Mesenteric fat pad (tissue), 1 donor: Measurements from ENCODE around the gene DAPK2. TPM values are rescaled to one million over a fixed set of nuclear protein-coding genes. Genes with fewer than 3 reads are reported as not detected.

Source experiments
- DNase-seq: peaks from one replicate; pipeline ENCODE4 v3.0.0-alpha.2; 2020; ENCODE audit warnings: low spot score
- total RNA-seq: library from RNA; stranded (reverse); fragmentation: NEBNext Ultra II Directional; extraction: Animal tissue kit (Norgen Biotek cat#: 25700); gene quantifications from one replicate; pipeline ENCODE4 v1.2.1, GENCODE V29; 2021
- donor health status: DM: yes; HTN: yes; CAD: no.

DAPK2 gene
- total RNA-seq, 1 donor from 2014 or later = 18.1 TPM

- no peak for DNase-seq
These were observed 21.9 kb downstream of the DAPK2 start for GRCh38 chr15:64024172-64025050.

GRCh38 chr15:64023220-64023619, 23.1 kb downstream of the DAPK2 start:
- no peak for DNase-seq

- DNase-seq = no peak
These were observed 23.7 kb downstream of the DAPK2 start for GRCh38 chr15:64022571-64022970.

GRCh38 chr15:64019764-64020163, 26.5 kb downstream of the DAPK2 start:
- no peak for DNase-seq

GRCh38 chr15:64017591-64018163, 28.6 kb downstream of the DAPK2 start:
- DNase-seq = no peak

- DNase-seq = no peak
These were observed 29.1 kb downstream of the DAPK2 start for GRCh38 chr15:64017082-64017588.

GRCh38 chr15:64016257-64016656, 30.0 kb downstream of the DAPK2 start:
- no peak for DNase-seq

- no peak for DNase-seq
These were observed 31.3 kb downstream of the DAPK2 start for GRCh38 chr15:64014995-64015394.

GRCh38 chr15:64013179-64014062, 32.9 kb downstream of the DAPK2 start:
- no peak for DNase-seq

GRCh38 chr15:64011736-64012135, 34.5 kb downstream of the DAPK2 start:
- DNase-seq = no peak

- DNase-seq = no peak
These were observed 35.6 kb downstream of the DAPK2 start for GRCh38 chr15:64010719-64011118.

- no peak for DNase-seq
These were observed 36.5 kb downstream of the DAPK2 start for GRCh38 chr15:64009798-64010261.

- no peak for DNase-seq
These were observed 37.0 kb downstream of the DAPK2 start for GRCh38 chr15:64009241-64009640.

GRCh38 chr15:64008177-64008576, 38.1 kb downstream of the DAPK2 start:
- DNase-seq = no peak

- DNase-seq = no peak
These were observed 39.6 kb downstream of the DAPK2 start for GRCh38 chr15:64006642-64007041.

- no peak for DNase-seq
These were observed 41.7 kb downstream of the DAPK2 start for GRCh38 chr15:64004587-64004986.

- no peak for DNase-seq
These were observed 42.2 kb downstream of the DAPK2 start for GRCh38 chr15:64004056-64004455.

- no peak for DNase-seq
These were observed 43.1 kb downstream of the DAPK2 start for GRCh38 chr15:64003182-64003581.

GRCh38 chr15:64001148-64001547, 45.1 kb downstream of the DAPK2 start:
- DNase-seq = no peak

GRCh38 chr15:64000183-64000951, 45.9 kb downstream of the DAPK2 start:
- DNase-seq = no peak

GRCh38 chr15:63999177-63999576, 47.1 kb downstream of the DAPK2 start:
- no peak for DNase-seq
